Measurements from ENCODE around the gene KCNN4. TPM values are rescaled to one million over a fixed set of nuclear protein-coding genes. Genes with fewer than 3 reads are reported as not detected.

The KCNN4 gene
- total and polyA plus RNA-seq, 2 donors (not counting 1 experiment from before 2014, with no cell fraction given) = 107 to 267 TPM

- Histone ChIP-seq H3K4me1 (ENCODE audit: control insufficient read depth in 2 of 2, insufficient read depth in 2 of 2, low read length in 2 of 2) (no peaks in the 10 kb centered on the region), H3K9me3 (ENCODE audit: control extremely low read depth in 1 of 3, control insufficient read depth in 2 of 3, insufficient read depth in 1 of 3, low read length in 2 of 3) (no peaks in the 10 kb centered on the region), H2AFZ (ENCODE audit: insufficient read depth, low read depth, low read length, poor library complexity, severe bottlenecking) (no peak overlapping the region), H3K27ac (ENCODE audit: low read length in 2 of 2) (no peak overlapping the region), H4K20me1 (ENCODE audit: control insufficient read depth, insufficient read depth, low read length, poor library complexity, severe bottlenecking) (no peaks in the 10 kb centered on the region), H3K9ac (ENCODE audit: low read length) (no peak overlapping the region), H3K27me3 (replicated peaks in 1 of 4; ENCODE audit: control extremely low read depth in 1 of 4, control insufficient read depth in 3 of 4, insufficient read depth in 4 of 4, low read length in 3 of 4) (peaks cover 0 to 6% (median 1%) of the 10 kb centered on the region in 4 experiments), H3K4me3 (ENCODE audit: control extremely low read depth in 1 of 5, extremely low read depth in 1 of 5, insufficient read depth in 1 of 5, low read depth in 2 of 5, low read length in 4 of 5) (no peak overlapping the region), H3K36me3 (replicated peaks in 1 of 2; ENCODE audit: control extremely low read depth in 1 of 2, control insufficient read depth in 1 of 2, extremely low read depth in 1 of 2, insufficient read depth in 2 of 2, low read length in 1 of 2) (no peaks in the 10 kb centered on the region), H3K79me2 (ENCODE audit: control insufficient read depth, insufficient read depth, low read length) (no peaks in the 10 kb centered on the region), H3K4me2 (replicated peaks; ENCODE audit: low read depth, low read length, poor library complexity, severe bottlenecking) (no peak overlapping the region)
- intact Hi-C loops (cut with micrococcal nuclease) = no loop called here
- POLR2A ChIA-PET = no interaction called here
- Mint-ChIP-seq H3K27me3 (peaks cover 17% of the 10 kb centered on the region), H3K9me3 (ENCODE audit: insufficient read depth) (no peaks in the 10 kb centered on the region), H3K4me1 (no peaks in the 10 kb centered on the region), H3K27ac (no peak overlapping the region), H3K4me3 (no peak overlapping the region)
- CTCF ChIA-PET = no interaction called here
- WGBS (ENCODE audit: insufficient coverage) = 80% methylated on average over 1 of the region's 2 CpGs
- DNase-seq (no peak), ATAC-seq (ENCODE audit: low read depth) (no peak)
- no peak for TF ChIP-seq CTCF (IDR thresholded peaks at IDR 0.05)
- TF ChIP-seq EZH2 (IDR thresholded peaks at IDR 0.05; ENCODE audit: borderline replicate concordance, insufficient read depth, low read depth, low read length, poor library complexity, severe bottlenecking) = no peak
These were observed 23.7 kb upstream of the KCNN4 start for GRCh38 chr19:43804432-43804831.

- CTCF ChIA-PET = no interaction called here
- Histone ChIP-seq H3K4me2 (replicated peaks; ENCODE audit: low read depth, low read length, poor library complexity, severe bottlenecking) (no peak within 1 kb of the TSS), H3K79me2 (ENCODE audit: control insufficient read depth, insufficient read depth, low read length) (no peaks in the 10 kb centered on the region), H3K4me1 (ENCODE audit: control insufficient read depth in 2 of 2, insufficient read depth in 2 of 2, low read length in 2 of 2) (peaks cover 11 to 12% of the 10 kb centered on the region in 2 donors), H3K36me3 (replicated peaks in 1 of 2; ENCODE audit: control extremely low read depth in 1 of 2, control insufficient read depth in 1 of 2, extremely low read depth in 1 of 2, insufficient read depth in 2 of 2, low read length in 1 of 2) (no peaks in the 10 kb centered on the region), H3K9ac (ENCODE audit: low read length) (no peak within 1 kb of the TSS), H3K9me3 (ENCODE audit: control extremely low read depth in 1 of 3, control insufficient read depth in 2 of 3, insufficient read depth in 1 of 3, low read length in 2 of 3) (peaks cover 0 to 18% (median 0%) of the 10 kb centered on the region in 3 donors), H4K20me1 (ENCODE audit: control insufficient read depth, insufficient read depth, low read length, poor library complexity, severe bottlenecking) (no peaks in the 10 kb centered on the region), H3K4me3 (ENCODE audit: control extremely low read depth in 1 of 5, extremely low read depth in 1 of 5, insufficient read depth in 1 of 5, low read depth in 2 of 5, low read length in 4 of 5) (no peak within 1 kb of the TSS), H3K27ac (ENCODE audit: low read length in 2 of 2) (no peak within 1 kb of the TSS), H3K27me3 (replicated peaks in 1 of 4; ENCODE audit: control extremely low read depth in 1 of 4, control insufficient read depth in 3 of 4, insufficient read depth in 4 of 4, low read length in 3 of 4) (peaks cover 0 to 14% (median 4%) of the 10 kb centered on the region in 4 experiments), H2AFZ (ENCODE audit: insufficient read depth, low read depth, low read length, poor library complexity, severe bottlenecking) (no peak within 1 kb of the TSS)
- no peak within 1 kb of the TSS for H3K4me3 Mint-ChIP-seq
- ATAC-seq (ENCODE audit: low read depth) = no peak
- no peak for DNase-seq
- H3K27ac Mint-ChIP-seq = no peak within 1 kb of the TSS
- peaks cover 21% of the 10 kb centered on the region for H3K27me3 Mint-ChIP-seq
- POLR2A ChIA-PET = no interaction called here
- intact Hi-C loops (cut with micrococcal nuclease) = no loop called here
- WGBS (ENCODE audit: insufficient coverage) = 83% methylated on average over 9 of the region's 12 CpGs
- TF ChIP-seq EZH2 (IDR thresholded peaks at IDR 0.05; ENCODE audit: borderline replicate concordance, insufficient read depth, low read depth, low read length, poor library complexity, severe bottlenecking) = no peak
- no peak for TF ChIP-seq CTCF (IDR thresholded peaks at IDR 0.05)
- peaks cover 7% of the 10 kb centered on the region for H3K4me1 Mint-ChIP-seq
- H3K9me3 Mint-ChIP-seq (ENCODE audit: insufficient read depth) = no peaks in the 10 kb centered on the region
These were observed 21.6 kb upstream of the KCNN4 start, which contains the start of gene LYPD5 for GRCh38 chr19:43802216-43802951. TSS of gene LYPD5 (minus strand) at chr19:43802447. CDS start at chr19:43802380, 67 bp downstream.

Data from B cell (primary cell).